ENCODE measurements around the gene STON2. TPM values are rescaled to one million over a fixed set of nuclear protein-coding genes. Genes with fewer than 3 reads are reported as not detected.

The STON2 gene
- polyA plus RNA-seq, 2 of the 4 experiments (the other 2 are of a cell fraction): 0.53 to 1.3 TPM

DNA sequence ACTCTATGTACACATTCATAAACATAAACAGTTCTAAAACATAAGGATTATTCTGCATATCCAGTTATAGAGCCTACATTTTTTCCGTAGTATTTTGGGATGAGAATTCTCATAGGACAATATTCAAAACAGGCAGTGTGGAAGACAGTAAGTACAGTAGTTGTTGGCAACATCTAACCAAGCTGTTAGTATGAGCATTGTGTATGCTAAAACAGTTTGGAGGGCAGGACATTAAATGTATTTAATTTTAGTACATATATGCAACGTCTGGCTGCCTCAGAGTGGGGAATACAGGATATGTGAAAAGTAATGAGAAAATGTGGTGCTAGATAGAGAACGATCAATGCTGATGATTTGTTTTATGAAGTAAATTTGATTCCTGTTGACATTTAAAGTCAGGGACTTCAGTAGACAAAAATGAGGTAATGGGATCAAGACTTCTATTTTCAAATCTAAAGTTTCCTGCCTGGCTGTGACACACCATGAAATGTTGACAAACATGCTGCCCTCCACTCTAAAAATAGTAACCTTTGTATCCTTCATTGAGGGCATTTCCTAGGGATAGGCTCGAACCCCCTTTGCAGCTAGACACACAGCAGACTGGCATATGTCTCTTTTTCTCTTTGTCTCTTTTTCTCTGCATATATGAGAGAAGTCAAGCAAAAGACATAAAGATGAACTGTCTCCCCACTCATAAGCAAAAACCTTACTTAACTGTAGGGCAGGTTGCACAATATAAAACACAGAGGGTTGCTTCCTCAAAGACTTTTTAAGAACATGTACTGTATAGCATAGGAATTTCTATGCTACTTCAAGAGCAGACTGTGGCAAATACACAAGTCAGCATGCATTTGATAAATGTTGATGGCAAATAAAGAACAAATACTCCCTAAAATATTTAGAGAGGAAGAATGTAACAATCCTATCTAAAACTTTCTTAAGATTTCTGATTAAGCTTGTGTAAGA, 103.9 kb downstream of the STON2 start:
- no peak for DNase-seq (ENCODE audit: low read depth in 1 of 2, low spot score in 1 of 2)
- 43% methylated on average over 4 of the region's 4 CpGs for WGBS (ENCODE audit: missing lambda C conversion rate)
- Histone ChIP-seq H3K9me3 (no peaks in the 10 kb centered on the region), H3K27ac (no peak overlapping the region), H3K4me2 (no peak overlapping the region), H3K4me3 (no peak overlapping the region), H3K4me1 (no peaks in the 10 kb centered on the region)
- CTCF ChIA-PET: interaction anchor here (2.3 kb wide), 1 partner anchor 157 kb away, joined by 8 read pairs; no protein-coding TSS in a partner anchor
- TF ChIP-seq FOSB (CRISPR knock-in tag; IDR thresholded peaks at IDR 0.05) (no peak), CBX2 (IDR thresholded peaks at IDR 0.05; ENCODE audit: borderline replicate concordance, low read depth) (no peak), EP300 (IDR thresholded peaks at IDR 0.05) (no peak), MAFK (IDR thresholded peaks at IDR 0.05; ENCODE audit: partially characterized antibody) (no peak), ZNF302 (CRISPR knock-in tag; IDR thresholded peaks at IDR 0.05) (no peak), RFX5 (IDR thresholded peaks at IDR 0.05) (no peak), CBX8 (IDR thresholded peaks at IDR 0.05) (no peak), FOXS1 (CRISPR knock-in tag; IDR thresholded peaks at IDR 0.05) (no peak), CEBPB (IDR thresholded peaks at IDR 0.05) (no peak)
- POLR2A ChIA-PET: interaction anchor here (0.6 kb wide), 1 partner anchor 120 kb away, joined by 3 read pairs; no protein-coding TSS in a partner anchor
- FAIRE-seq: no peak
- ATAC-seq: no peak

DNA sequence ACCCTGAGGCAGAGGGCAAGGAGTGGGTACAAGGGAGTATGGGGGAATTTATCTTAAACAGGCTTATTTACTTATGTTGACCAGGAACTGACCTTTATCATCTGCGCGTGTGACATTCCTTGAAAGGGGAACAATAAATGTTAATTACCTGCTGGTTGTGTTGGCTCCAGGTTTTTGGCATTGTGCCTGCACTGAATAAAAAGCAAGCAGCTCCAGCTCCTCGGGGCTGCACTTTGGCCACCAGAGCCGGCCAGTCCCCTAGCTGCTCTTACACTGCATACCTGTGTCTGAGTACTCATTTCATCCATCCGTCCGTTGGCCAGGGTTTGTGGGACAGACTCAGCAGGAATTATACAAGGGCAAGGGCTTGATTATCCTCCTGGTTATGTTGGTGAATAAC, 110.6 kb downstream of the STON2 start:
- TF ChIP-seq POLR2AphosphoS2 (conservative IDR thresholded peaks at IDR 0.05; ENCODE audit: low read length) (no peak), GATA3 (IDR thresholded peaks at IDR 0.05; ENCODE audit: borderline replicate concordance) (no peak), EP300 (IDR thresholded peaks at IDR 0.05) (no peak), MYC (IDR thresholded peaks at IDR 0.05; ENCODE audit: borderline replicate concordance, low read length) (no peak), POLR2A (IDR thresholded peaks at IDR 0.05; ENCODE audit: low read length) (no peak)
- TF ChIP-seq, protein P1, sequence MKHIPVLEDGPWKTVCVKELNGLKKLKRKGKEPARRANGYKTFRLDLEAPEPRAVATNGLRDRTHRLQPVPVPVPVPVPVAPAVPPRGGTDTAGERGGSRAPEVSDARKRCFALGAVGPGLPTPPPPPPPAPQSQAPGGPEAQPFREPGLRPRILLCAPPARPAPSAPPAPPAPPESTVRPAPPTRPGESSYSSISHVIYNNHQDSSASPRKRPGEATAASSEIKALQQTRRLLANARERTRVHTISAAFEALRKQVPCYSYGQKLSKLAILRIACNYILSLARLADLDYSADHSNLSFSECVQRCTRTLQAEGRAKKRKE (CRISPR knock-in tag; IDR thresholded peaks at IDR 0.05; ENCODE audit: low read depth): no peak
- TF ChIP-seq, protein P2, sequence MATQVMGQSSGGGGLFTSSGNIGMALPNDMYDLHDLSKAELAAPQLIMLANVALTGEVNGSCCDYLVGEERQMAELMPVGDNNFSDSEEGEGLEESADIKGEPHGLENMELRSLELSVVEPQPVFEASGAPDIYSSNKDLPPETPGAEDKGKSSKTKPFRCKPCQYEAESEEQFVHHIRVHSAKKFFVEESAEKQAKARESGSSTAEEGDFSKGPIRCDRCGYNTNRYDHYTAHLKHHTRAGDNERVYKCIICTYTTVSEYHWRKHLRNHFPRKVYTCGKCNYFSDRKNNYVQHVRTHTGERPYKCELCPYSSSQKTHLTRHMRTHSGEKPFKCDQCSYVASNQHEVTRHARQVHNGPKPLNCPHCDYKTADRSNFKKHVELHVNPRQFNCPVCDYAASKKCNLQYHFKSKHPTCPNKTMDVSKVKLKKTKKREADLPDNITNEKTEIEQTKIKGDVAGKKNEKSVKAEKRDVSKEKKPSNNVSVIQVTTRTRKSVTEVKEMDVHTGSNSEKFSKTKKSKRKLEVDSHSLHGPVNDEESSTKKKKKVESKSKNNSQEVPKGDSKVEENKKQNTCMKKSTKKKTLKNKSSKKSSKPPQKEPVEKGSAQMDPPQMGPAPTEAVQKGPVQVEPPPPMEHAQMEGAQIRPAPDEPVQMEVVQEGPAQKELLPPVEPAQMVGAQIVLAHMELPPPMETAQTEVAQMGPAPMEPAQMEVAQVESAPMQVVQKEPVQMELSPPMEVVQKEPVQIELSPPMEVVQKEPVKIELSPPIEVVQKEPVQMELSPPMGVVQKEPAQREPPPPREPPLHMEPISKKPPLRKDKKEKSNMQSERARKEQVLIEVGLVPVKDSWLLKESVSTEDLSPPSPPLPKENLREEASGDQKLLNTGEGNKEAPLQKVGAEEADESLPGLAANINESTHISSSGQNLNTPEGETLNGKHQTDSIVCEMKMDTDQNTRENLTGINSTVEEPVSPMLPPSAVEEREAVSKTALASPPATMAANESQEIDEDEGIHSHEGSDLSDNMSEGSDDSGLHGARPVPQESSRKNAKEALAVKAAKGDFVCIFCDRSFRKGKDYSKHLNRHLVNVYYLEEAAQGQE (IDR thresholded peaks at IDR 0.05): no peak
- no peaks in the 10 kb centered on the region for H3K9me3 ChIP-seq
- 68% methylated on average over 6 of the region's 6 CpGs for WGBS (ENCODE audit: missing lambda C conversion rate)
- no peak overlapping the region for H3K4me3 ChIP-seq
- H3K27ac ChIP-seq: no peak overlapping the region
- no peak for FAIRE-seq
- H3K4me1 ChIP-seq: no peaks in the 10 kb centered on the region
- no peak for DNase-seq (ENCODE audit: low read depth in 1 of 2, low spot score in 1 of 2)
- H3K4me2 ChIP-seq: no peak overlapping the region
- no peak for ATAC-seq
- ChIA-PET POLR2A (no interaction called here), CTCF (interaction anchor here (0.5 to 2.0 kb wide), 6 partner anchors 12 to 164 kb away, joined by 3 to 11 read pairs (median 4); no protein-coding TSS in a partner anchor)

DNA sequence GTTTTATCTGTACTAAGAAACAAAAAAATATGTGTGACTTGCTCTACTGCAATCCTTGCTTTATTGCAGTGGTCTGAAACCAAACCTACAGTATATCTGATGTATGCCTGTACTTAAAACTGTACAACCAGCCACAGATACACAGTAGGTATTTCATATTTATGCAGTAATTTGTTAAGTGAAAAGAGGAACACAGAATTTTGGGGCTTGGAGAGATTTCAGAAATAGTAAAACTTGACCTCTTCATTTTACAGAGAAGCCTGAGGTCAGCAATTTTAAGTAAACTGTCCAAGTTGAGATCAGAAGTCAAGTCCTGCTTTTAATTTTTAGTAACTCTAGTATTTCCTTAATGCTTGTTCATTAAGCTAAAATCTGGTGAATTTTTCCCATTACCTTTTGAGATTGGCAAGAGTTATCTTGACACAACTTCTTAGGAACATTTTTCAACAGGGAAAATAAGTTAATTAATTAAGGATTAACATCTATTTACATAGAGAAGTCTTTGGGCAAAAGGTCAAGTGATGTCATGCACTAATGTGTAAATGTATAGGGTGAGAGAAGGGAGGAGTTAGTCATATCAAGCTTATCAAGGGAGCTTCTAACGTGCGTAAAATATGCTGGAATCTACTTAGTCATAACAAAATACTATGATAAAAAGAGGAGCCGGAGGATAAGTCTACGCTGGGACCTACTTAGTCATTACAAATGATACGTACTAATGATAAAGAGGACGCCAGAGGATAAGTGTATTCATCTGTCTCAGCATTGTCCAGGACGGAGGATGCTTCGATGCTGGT, 113.4 kb downstream of the STON2 start:
- no peak for FAIRE-seq
- Histone ChIP-seq H3K9me3 (no peaks in the 10 kb centered on the region), H3K27ac (no peak overlapping the region), H3K4me2 (no peak overlapping the region), H3K4me1 (no peaks in the 10 kb centered on the region), H3K4me3 (no peak overlapping the region)
- no peak for ATAC-seq
- CTCF ChIA-PET: no interaction called here
- TF ChIP-seq, protein P3, sequence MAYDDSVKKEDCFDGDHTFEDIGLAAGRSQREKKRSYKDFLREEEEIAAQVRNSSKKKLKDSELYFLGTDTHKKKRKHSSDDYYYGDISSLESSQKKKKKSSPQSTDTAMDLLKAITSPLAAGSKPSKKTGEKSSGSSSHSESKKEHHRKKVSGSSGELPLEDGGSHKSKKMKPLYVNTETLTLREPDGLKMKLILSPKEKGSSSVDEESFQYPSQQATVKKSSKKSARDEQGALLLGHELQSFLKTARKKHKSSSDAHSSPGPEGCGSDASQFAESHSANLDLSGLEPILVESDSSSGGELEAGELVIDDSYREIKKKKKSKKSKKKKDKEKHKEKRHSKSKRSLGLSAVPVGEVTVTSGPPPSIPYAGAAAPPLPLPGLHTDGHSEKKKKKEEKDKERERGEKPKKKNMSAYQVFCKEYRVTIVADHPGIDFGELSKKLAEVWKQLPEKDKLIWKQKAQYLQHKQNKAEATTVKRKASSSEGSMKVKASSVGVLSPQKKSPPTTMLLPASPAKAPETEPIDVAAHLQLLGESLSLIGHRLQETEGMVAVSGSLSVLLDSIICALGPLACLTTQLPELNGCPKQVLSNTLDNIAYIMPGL (CRISPR knock-in tag; IDR thresholded peaks at IDR 0.05; ENCODE audit: borderline replicate concordance): no peak
- TF ChIP-seq, protein P4, sequence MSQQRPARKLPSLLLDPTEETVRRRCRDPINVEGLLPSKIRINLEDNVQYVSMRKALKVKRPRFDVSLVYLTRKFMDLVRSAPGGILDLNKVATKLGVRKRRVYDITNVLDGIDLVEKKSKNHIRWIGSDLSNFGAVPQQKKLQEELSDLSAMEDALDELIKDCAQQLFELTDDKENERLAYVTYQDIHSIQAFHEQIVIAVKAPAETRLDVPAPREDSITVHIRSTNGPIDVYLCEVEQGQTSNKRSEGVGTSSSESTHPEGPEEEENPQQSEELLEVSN (IDR thresholded peaks at IDR 0.05; ENCODE audit: borderline replicate concordance, low read depth): no peak
- TF ChIP-seq, protein P2 (IDR thresholded peaks at IDR 0.05): no peak
- no peak for TF ChIP-seq MYC (IDR thresholded peaks at IDR 0.05; ENCODE audit: borderline replicate concordance, low read length)
- peak; percentile 59 for TF ChIP-seq MAFK (IDR thresholded peaks at IDR 0.05; ENCODE audit: partially characterized antibody)
- WGBS (ENCODE audit: missing lambda C conversion rate): 49% methylated on average over 8 of the region's 8 CpGs
- POLR2A ChIA-PET: no interaction called here
- no peak for DNase-seq (ENCODE audit: low read depth in 1 of 2, low spot score in 1 of 2)

Measured in A549 (cell line).